OCI-LY3 (cell line): ENCODE data around the gene CHN2.

Experiments used
- H2AFZ ChIP-seq: fragments of 200-600, 300-600 bp; shearing (Covaris generic); 2 replicates; pipeline ENCODE4 v1.6.0; 2014; ENCODE audit warnings: antibody characterized with exemption, low read depth, low read length
- H3K27ac ChIP-seq: fragments of 200-600, 300-600 bp; sonication (generic); 2 replicates; pipeline ENCODE4 v1.5.1; 2014; ENCODE audit warnings: mild to moderate bottlenecking, low read length, moderate library complexity, mixed read lengths
- H3K27me3 ChIP-seq: fragments of 200-600, 300-600 bp; sonication (generic); 2 replicates; pipeline ENCODE4 v1.6.1; 2014; ENCODE audit warnings: low read depth, low read length, mixed read lengths
- H3K36me3 ChIP-seq: fragments of 200-600, 300-600 bp; sonication (generic); replicated peaks from 2 replicates; pipeline ENCODE3; 2014; ENCODE audit warnings: low read depth, low read length, mixed read lengths
- H3K4me1 ChIP-seq: fragments of 300-600, 200-600 bp; sonication (generic); 2 replicates; pipeline ENCODE4 v1.6.1; 2014; ENCODE audit warnings: low read length, mixed read lengths
- H3K4me2 ChIP-seq: fragments of 200-600, 300-600 bp; sonication (generic); 2 replicates; pipeline ENCODE4 v1.6.1; 2014; ENCODE audit warnings: low read length, mixed read lengths
- H3K4me3 ChIP-seq: fragments of 300-600, 200-600 bp; sonication (generic); 2 replicates; pipeline ENCODE4 v1.5.1; 2014; ENCODE audit warnings: antibody characterized with exemption, mild to moderate bottlenecking, low read length, moderate library complexity
- H3K79me2 ChIP-seq: fragments of 300-600, 200-600 bp; shearing (Covaris generic); 2 replicates; pipeline ENCODE4 v1.6.1; 2014; ENCODE audit warnings: mild to moderate bottlenecking, low read length, mixed read lengths
- H3K9ac ChIP-seq: fragments of 300-600, 200-600 bp; shearing (Covaris generic); 2 replicates; pipeline ENCODE4 v1.6.0; 2014; ENCODE audit warnings: mild to moderate bottlenecking, low read length, moderate library complexity
- H3K9me3 ChIP-seq: fragments of 200-600, 300-600 bp; shearing (Covaris generic); 2 replicates; pipeline ENCODE4 v1.6.1; 2014; ENCODE audit warnings: low read length, mixed read lengths; ENCODE audit not compliant: insufficient read depth
- H4K20me1 ChIP-seq: fragments of 200-600, 300-600 bp; sonication (generic); 2 replicates; pipeline ENCODE4 v1.6.1; 2016; ENCODE audit warnings: low read length, mixed read lengths; ENCODE audit not compliant: insufficient read depth
- CTCF ChIP-seq: fragments of 200-600, 300-600 bp; sonication (generic); IDR thresholded peaks from 2 replicates; pipeline ENCODE4 v1.5.1; 2014; ENCODE audit warnings: antibody characterized with exemption, low read length, low read depth
- EZH2phosphoT487 ChIP-seq: fragments of 200-600 bp; shearing (Covaris generic); IDR thresholded peaks from 2 replicates; pipeline ENCODE4 v1.6.1; 2018; ENCODE audit warnings: antibody characterized with exemption, mixed run types, low read depth

The CHN2 gene

GRCh38 chr7:29457141-29457561 is 262.6 kb downstream of the CHN2 start:
- TF ChIP-seq CTCF (no peak), EZH2phosphoT487 (no peak)
- no peak overlapping the region for H3K4me3 ChIP-seq
- H4K20me1 ChIP-seq, result no peaks in the 10 kb centered on the region
- no peaks in the 10 kb centered on the region for H3K4me1 ChIP-seq
- H3K27me3 ChIP-seq, result no peaks in the 10 kb centered on the region
- H3K9me3 ChIP-seq, result no peaks in the 10 kb centered on the region
- no peak overlapping the region for H2AFZ ChIP-seq
- no peak overlapping the region for H3K27ac ChIP-seq
- no peaks in the 10 kb centered on the region for H3K36me3 ChIP-seq
- H3K79me2 ChIP-seq, result no peaks in the 10 kb centered on the region
- H3K4me2 ChIP-seq, result no peak overlapping the region
- H3K9ac ChIP-seq, result no peak overlapping the region

- Histone ChIP-seq H3K4me1 (no peaks in the 10 kb centered on the region), H3K4me2 (no peak overlapping the region), H3K9me3 (no peaks in the 10 kb centered on the region), H3K36me3 (no peaks in the 10 kb centered on the region), H3K27ac (no peak overlapping the region), H3K27me3 (no peaks in the 10 kb centered on the region), H3K4me3 (no peak overlapping the region), H3K79me2 (no peaks in the 10 kb centered on the region), H4K20me1 (no peaks in the 10 kb centered on the region), H2AFZ (no peak overlapping the region), H3K9ac (no peak overlapping the region)
- TF ChIP-seq EZH2phosphoT487, result no peak
- TF ChIP-seq CTCF, result no peak
Observed at GRCh38 chr7:29457565-29458011, 263.0 kb downstream of the CHN2 start.

- H3K9ac ChIP-seq, result no peak overlapping the region
- H4K20me1 ChIP-seq, result no peaks in the 10 kb centered on the region
- no peaks in the 10 kb centered on the region for H3K4me1 ChIP-seq
- no peak overlapping the region for H3K4me3 ChIP-seq
- H3K36me3 ChIP-seq, result no peaks in the 10 kb centered on the region
- no peaks in the 10 kb centered on the region for H3K79me2 ChIP-seq
- TF ChIP-seq EZH2phosphoT487, result no peak
- TF ChIP-seq CTCF, result no peak
- H3K27me3 ChIP-seq, result no peaks in the 10 kb centered on the region
- H3K27ac ChIP-seq, result no peak overlapping the region
- no peaks in the 10 kb centered on the region for H3K9me3 ChIP-seq
- no peak overlapping the region for H2AFZ ChIP-seq
- no peak overlapping the region for H3K4me2 ChIP-seq
Observed at GRCh38 chr7:29458933-29459332, 264.4 kb downstream of the CHN2 start.

GRCh38 chr7:29459589-29459988 is 265.0 kb downstream of the CHN2 start:
- Histone ChIP-seq H4K20me1 (no peaks in the 10 kb centered on the region), H3K27me3 (no peaks in the 10 kb centered on the region), H3K4me3 (no peak overlapping the region), H3K9me3 (no peaks in the 10 kb centered on the region), H3K27ac (no peak overlapping the region), H3K9ac (no peak overlapping the region), H2AFZ (no peak overlapping the region), H3K79me2 (no peaks in the 10 kb centered on the region), H3K4me2 (no peak overlapping the region), H3K36me3 (no peaks in the 10 kb centered on the region), H3K4me1 (no peaks in the 10 kb centered on the region)
- TF ChIP-seq CTCF (no peak), EZH2phosphoT487 (no peak)
